Measurements from ENCODE around the gene PEBP1.
A peak's percentile ranks its signal among the peaks of the same experiment; 100 is the strongest.

Gene PEBP1

DNA sequence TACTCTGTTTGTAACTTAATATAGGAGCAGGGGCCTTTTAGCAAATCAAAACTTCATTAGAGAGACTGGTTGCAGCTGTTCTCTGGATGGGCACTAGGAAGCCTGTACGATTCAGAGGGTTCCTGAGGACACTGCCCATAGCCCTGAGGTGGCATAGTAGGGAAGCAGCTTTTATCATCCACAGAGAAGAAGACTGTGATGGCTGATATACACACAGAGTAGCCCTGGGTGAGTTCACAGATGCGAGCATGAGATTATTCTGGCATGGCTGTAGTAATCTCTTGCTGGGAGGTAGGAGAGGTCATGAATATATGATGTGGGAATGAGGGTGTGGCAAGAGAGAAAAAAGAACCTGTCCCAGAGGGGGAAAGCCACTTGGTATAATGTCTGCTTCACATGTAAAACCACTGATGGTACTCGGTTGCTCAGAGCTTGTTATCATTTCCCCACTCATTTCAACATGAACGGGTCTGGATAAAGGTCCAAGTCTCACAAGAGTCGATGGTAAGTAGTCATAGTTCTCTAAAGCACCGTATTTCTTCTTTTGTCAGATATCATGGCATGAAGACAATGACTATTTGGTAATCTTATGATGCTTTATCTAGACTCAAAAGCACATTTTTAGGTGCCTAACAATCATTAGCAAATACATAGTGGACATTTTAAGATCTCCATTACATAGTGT, 52.0 kb downstream of the PEBP1 start:
- no peak overlapping the region for H3K4me3 ChIP-seq (ENCODE audit: low read depth in 1 of 2, low read length in 2 of 2)
- no peak overlapping the region for H3K9ac ChIP-seq (ENCODE audit: low read depth in 1 of 2, low read length in 2 of 2)
- H3K27ac ChIP-seq (ENCODE audit: low read depth, low read length), result no peak overlapping the region
- H3K36me3 ChIP-seq (ENCODE audit: control insufficient read depth in 1 of 2, insufficient read depth in 2 of 2, low read length in 2 of 2), result peaks cover 8 to 18% of the 10 kb centered on the region in 2 donors
- peaks cover 6 to 31% of the 10 kb centered on the region in 2 donors for H3K4me1 ChIP-seq (ENCODE audit: control insufficient read depth in 1 of 2, insufficient read depth in 2 of 2, low read length in 2 of 2)
- H3K9me3 ChIP-seq (ENCODE audit: control insufficient read depth in 1 of 2, low read length in 2 of 2), result no peaks in the 10 kb centered on the region
- H3K27me3 ChIP-seq (ENCODE audit: control insufficient read depth in 1 of 2, insufficient read depth in 2 of 2, low read length in 2 of 2), result no peaks in the 10 kb centered on the region

DNA sequence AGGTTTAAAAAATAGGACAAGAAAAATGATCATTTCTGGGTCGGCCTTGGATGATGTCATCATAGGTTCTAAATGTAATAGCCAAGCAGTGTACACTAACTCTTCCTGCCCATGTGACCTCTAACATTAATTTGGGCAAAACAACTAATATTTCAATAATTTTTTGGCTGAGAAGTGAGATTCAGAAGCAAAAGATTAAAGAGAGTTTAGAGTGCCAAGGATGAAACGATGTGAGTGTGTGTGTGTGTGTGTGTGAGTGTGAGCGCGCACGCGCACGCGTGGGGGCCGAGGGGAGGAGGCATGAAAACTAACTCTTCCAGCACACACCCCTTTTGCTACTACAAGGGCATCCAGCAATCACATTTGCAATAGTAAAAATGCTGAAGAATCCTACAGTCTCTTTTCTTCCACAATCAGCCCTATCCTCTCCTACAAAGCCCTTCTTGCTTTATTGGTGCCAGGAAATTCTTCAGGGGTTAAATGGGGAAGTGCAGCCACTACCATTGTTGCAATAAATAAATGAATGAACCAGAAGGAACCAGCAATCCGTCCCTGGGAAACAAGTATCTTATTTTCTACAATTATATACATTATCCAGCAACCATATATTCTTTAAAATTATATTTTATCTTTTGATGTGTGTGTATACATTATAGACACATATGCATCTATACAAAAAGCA, 52.9 kb downstream of the PEBP1 start:
- H3K27ac ChIP-seq (ENCODE audit: low read depth, low read length), result no peak overlapping the region
- no peak overlapping the region for H3K4me3 ChIP-seq (ENCODE audit: low read depth in 1 of 2, low read length in 2 of 2)

DNA sequence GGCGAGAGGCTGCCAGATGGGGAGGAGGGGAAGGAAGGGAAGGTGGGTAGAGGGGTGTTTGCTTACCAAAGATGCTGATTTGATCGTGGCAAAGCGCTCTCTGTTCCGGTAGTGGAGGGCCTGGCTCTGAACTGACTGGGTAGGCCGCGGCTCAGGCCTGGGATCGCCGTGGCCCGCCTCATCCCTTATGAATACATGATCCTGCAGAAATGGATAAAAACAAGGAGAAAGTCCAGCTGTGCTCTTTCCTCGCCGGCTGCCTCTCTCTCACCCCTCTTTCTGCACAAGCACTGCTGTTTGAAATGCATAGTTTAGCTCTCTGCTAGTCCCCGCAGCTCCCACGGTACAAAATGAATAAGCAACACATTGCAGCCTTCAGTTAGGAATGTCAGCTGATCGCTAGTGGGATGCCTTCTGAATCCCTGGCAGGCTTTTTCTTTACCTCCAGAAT, 53.8 kb downstream of the PEBP1 start:
- Histone ChIP-seq H3K27ac (ENCODE audit: low read depth, low read length) (no peak overlapping the region), H3K4me1 (ENCODE audit: control insufficient read depth in 1 of 2, insufficient read depth in 2 of 2, low read length in 2 of 2) (peaks cover 0 to 23% of the 10 kb centered on the region in 2 donors), H3K4me3 (ENCODE audit: low read depth in 1 of 2, low read length in 2 of 2) (peak overlapping the region in 1 of 2 donors; percentile 8), H3K9ac (ENCODE audit: low read depth in 1 of 2, low read length in 2 of 2) (no peak overlapping the region), H3K27me3 (ENCODE audit: control insufficient read depth in 1 of 2, insufficient read depth in 2 of 2, low read length in 2 of 2) (no peaks in the 10 kb centered on the region), H3K36me3 (ENCODE audit: control insufficient read depth in 1 of 2, insufficient read depth in 2 of 2, low read length in 2 of 2) (peaks cover 8 to 29% of the 10 kb centered on the region in 2 donors), H3K9me3 (ENCODE audit: control insufficient read depth in 1 of 2, low read length in 2 of 2) (no peaks in the 10 kb centered on the region)

More for the DNA sequence above, 52.9 kb downstream of the PEBP1 start:
- no peaks in the 10 kb centered on the region for H3K9me3 ChIP-seq (ENCODE audit: control insufficient read depth in 1 of 2, low read length in 2 of 2)
- no peaks in the 10 kb centered on the region for H3K27me3 ChIP-seq (ENCODE audit: control insufficient read depth in 1 of 2, insufficient read depth in 2 of 2, low read length in 2 of 2)
- H3K36me3 ChIP-seq (ENCODE audit: control insufficient read depth in 1 of 2, insufficient read depth in 2 of 2, low read length in 2 of 2), result peaks cover 8 to 21% of the 10 kb centered on the region in 2 donors
- no peak overlapping the region for H3K9ac ChIP-seq (ENCODE audit: low read depth in 1 of 2, low read length in 2 of 2)
- H3K4me1 ChIP-seq (ENCODE audit: control insufficient read depth in 1 of 2, insufficient read depth in 2 of 2, low read length in 2 of 2), result peaks cover under 1 to 25% of the 10 kb centered on the region in 2 donors

DNA sequence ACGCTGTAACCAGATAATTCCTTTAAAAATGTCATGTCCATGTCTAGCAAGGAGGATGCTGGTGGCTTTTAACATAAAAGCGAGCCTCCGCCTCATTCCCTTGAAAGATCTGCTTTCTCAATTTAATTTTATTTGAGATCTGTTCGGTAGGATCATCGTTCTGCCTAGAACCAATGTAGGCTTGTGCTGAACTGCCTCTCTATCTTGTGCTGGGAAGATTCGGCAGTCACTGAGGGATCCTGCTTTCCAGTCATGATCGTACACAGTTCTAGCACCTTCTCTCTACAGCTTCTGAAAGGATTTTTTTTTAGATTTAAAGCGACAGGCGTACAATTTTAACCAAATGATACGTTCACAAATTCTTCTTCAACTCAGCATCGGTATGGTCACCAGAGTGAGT, 54.3 kb downstream of the PEBP1 start:
- Histone ChIP-seq H3K9ac (ENCODE audit: low read depth in 1 of 2, low read length in 2 of 2) (peak overlapping the region in 1 of 2 donors; percentile 8), H3K36me3 (ENCODE audit: control insufficient read depth in 1 of 2, insufficient read depth in 2 of 2, low read length in 2 of 2) (peaks cover 8 to 29% of the 10 kb centered on the region in 2 donors), H3K9me3 (ENCODE audit: control insufficient read depth in 1 of 2, low read length in 2 of 2) (no peaks in the 10 kb centered on the region), H3K27ac (ENCODE audit: low read depth, low read length) (no peak overlapping the region), H3K27me3 (ENCODE audit: control insufficient read depth in 1 of 2, insufficient read depth in 2 of 2, low read length in 2 of 2) (no peaks in the 10 kb centered on the region), H3K4me3 (ENCODE audit: low read depth in 1 of 2, low read length in 2 of 2) (no peak overlapping the region), H3K4me1 (ENCODE audit: control insufficient read depth in 1 of 2, insufficient read depth in 2 of 2, low read length in 2 of 2) (peaks cover 0 to 23% of the 10 kb centered on the region in 2 donors)

DNA sequence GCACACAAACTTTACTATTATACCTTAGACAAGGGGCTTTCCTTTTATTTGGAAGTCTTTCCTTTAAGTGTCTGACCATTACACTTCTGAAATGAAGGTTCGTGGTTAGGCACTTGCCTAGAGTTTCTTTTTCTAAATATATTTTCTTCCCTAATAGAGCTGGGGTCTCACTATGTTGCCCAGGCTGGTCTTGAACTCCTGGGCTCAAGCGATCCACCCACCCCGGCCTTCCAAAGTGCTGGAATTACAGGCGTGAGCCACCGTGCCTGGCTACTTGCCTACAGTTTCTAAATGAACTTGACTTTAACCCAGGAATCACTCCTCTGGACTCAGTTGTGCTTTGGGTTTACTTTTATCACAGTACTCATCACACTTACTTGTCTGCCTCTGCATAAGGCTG, 57.6 kb downstream of the PEBP1 start:
- no peaks in the 10 kb centered on the region for H3K27me3 ChIP-seq (ENCODE audit: control insufficient read depth in 1 of 2, insufficient read depth in 2 of 2, low read length in 2 of 2)
- peaks cover 9 to 30% of the 10 kb centered on the region in 2 donors for H3K36me3 ChIP-seq (ENCODE audit: control insufficient read depth in 1 of 2, insufficient read depth in 2 of 2, low read length in 2 of 2)
- no peak overlapping the region for H3K27ac ChIP-seq (ENCODE audit: low read depth, low read length)
- no peaks in the 10 kb centered on the region for H3K9me3 ChIP-seq (ENCODE audit: control insufficient read depth in 1 of 2, low read length in 2 of 2)
- H3K4me3 ChIP-seq (ENCODE audit: low read depth in 1 of 2, low read length in 2 of 2), result no peak overlapping the region
- no peak overlapping the region for H3K9ac ChIP-seq (ENCODE audit: low read depth in 1 of 2, low read length in 2 of 2)
- no peaks in the 10 kb centered on the region for H3K4me1 ChIP-seq (ENCODE audit: control insufficient read depth in 1 of 2, insufficient read depth in 2 of 2, low read length in 2 of 2)

DNA sequence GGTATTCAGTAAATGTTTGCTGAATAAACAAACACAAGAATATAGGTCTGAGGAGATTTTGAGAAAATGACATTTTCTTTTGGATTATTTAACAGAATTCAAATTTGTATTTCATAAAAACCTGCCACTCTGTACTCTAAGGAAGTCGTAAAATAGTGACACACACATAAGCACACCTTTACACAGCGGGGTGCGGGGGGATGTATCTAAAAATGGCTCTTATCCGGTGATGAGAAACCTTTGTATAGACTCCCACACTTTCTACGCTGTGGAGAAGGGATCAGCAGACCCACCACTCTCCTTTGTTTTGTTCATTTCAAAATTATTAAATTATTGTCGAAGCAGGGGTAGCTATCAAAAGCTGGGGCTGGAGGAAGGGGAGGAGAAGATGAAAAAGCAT, 58.0 kb downstream of the PEBP1 start:
- Histone ChIP-seq H3K4me3 (ENCODE audit: low read depth in 1 of 2, low read length in 2 of 2) (no peak overlapping the region), H3K9me3 (ENCODE audit: control insufficient read depth in 1 of 2, low read length in 2 of 2) (no peaks in the 10 kb centered on the region), H3K4me1 (ENCODE audit: control insufficient read depth in 1 of 2, insufficient read depth in 2 of 2, low read length in 2 of 2) (no peaks in the 10 kb centered on the region), H3K27me3 (ENCODE audit: control insufficient read depth in 1 of 2, insufficient read depth in 2 of 2, low read length in 2 of 2) (no peaks in the 10 kb centered on the region), H3K36me3 (ENCODE audit: control insufficient read depth in 1 of 2, insufficient read depth in 2 of 2, low read length in 2 of 2) (peaks cover 10 to 31% of the 10 kb centered on the region in 2 donors), H3K9ac (ENCODE audit: low read depth in 1 of 2, low read length in 2 of 2) (no peak overlapping the region), H3K27ac (ENCODE audit: low read depth, low read length) (no peak overlapping the region)

Data from duodenal mucosa (tissue), 2 donors.